Skeletal muscle cell (primary cell): ENCODE measurements around the gene ZCCHC7.
"Not testable (repeated sequence)": the region's sequence is repeated elsewhere in the genome, so short reads cannot be mapped to it uniquely, and the experiment has no call there.

Source experiments
- DNase-seq: peaks from one replicate; pipeline ENCODE4 v3.0.0-alpha.2; 2010; ENCODE audit warnings: low read depth
- H3K4me3 ChIP-seq: 2 replicates; pipeline ENCODE4 v1.5.1; 2011; ENCODE audit warnings: low read depth, mild to moderate bottlenecking, control low read depth, low read length, moderate library complexity

The ZCCHC7 gene

GRCh38 chr9:37164335-37164734, 44.0 kb downstream of the ZCCHC7 start:
- DNase-seq, H3K4me3 ChIP-seq: not testable (repeated sequence)

DNA sequence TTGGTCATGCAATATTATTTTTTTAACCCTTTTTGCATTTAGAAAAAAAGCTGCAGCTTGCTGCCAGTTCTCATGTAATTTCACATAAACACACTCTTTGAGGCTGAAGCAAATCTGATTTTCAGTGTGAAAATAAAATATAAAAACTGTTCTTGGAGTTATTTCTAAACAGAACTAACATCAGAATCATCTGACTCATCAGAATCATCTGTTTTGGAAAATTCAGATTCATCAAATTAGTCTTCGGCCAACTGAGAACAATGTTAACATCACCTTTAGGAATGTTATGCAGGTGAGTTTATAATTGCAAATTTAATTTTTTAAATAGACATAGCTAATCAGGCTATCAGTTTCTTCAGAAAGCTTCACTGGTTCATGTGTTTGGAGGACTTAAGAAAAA, 45.3 kb downstream of the ZCCHC7 start:
- DNase-seq, result no peak
- no peak overlapping the region for H3K4me3 ChIP-seq

DNA sequence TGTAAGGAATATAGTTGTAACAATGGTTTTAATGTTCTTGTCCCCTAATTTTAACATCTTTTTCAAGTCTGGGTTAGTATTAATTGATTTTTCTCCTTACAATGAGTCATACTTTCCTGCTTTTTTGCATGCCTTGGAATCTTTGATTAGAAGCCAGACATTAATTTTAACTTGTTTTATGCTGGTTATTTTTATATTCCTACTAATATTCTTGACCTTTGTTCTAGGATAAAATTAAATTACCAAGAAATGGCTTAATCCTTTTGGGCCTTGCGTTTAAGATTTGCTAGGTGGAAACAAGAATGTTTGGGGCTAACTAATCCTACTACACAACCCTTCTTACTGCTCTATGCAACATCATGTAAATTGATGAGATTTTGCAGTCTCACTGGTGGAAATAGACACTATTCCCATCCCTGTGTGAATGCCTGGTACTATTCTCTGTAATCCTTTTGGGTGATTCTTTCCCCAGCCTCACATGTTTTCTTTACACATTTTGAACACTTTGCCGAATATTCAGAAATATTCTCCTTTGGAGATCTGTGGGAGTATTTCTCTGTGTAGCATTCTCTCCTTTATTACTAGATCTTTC, 47.2 kb downstream of the ZCCHC7 start:
- DNase-seq, result no peak
- H3K4me3 ChIP-seq, result no peak overlapping the region

DNA sequence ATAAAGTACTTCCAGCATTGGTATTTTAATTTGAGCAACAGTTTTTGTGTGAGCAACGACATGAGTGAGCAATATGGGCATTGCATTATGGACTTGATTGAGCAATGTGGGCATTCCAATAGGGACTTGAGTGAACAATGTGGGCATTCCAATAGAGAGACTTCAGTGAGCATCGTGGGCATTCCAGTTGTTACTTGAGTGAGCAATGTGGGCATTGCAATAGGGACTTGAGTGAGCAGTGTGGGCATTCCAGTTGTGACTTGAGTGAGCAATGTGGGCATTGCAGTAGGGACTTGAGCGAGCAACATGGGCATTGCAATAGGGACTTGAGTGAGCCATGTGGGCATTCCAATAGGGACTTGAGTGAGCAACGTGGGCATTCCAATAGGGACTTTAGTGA, 52.2 kb downstream of the ZCCHC7 start:
- DNase-seq, result no peak
- H3K4me3 ChIP-seq, result no peak overlapping the region

DNA sequence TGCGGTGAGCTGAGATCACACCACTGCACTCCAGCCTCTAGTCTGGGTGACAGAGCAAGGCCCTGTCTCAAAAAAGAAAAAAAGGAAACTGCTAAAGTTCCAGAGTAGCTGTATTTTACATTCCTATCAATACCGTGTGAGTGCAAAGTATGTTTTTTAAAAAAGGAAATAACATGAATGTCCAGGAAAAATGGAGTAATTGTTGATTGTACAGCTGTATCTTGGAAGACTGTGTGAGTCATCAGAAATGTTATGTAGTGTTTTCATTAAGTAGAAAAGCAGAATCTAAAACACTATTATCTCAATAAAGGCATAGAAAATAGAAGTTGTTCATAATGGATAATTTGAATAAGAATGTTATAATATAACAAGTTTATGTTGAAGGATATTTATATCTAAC, 53.9 kb downstream of the ZCCHC7 start:
- no peak for DNase-seq
- H3K4me3 ChIP-seq, result no peak overlapping the region

- H3K4me3 ChIP-seq, result no peak overlapping the region
- no peak for DNase-seq
These were observed 58.4 kb downstream of the ZCCHC7 start for GRCh38 chr9:37178742-37179141.

- DNase-seq, result no peak
- no peak overlapping the region for H3K4me3 ChIP-seq
These were observed 59.2 kb downstream of the ZCCHC7 start for GRCh38 chr9:37179576-37179975.

DNA sequence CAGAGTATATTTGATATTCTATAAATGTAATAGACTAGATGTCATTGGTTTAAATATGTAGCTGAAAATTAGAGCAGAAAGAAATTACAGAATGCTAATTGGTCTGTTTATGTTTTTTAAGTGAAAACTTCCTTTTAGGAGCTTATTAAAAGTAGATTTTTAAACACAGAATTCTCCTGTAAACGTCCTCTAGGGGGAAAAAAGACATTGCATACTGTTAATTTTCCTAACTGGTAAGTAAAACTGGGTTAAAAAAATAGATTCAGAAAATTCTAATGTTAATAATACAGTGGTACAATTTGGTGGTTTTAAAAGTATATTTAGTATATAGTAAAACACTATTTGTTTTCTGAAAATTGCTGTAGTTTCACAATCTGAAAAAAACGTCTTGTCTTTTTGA, 59.8 kb downstream of the ZCCHC7 start:
- H3K4me3 ChIP-seq, result no peak overlapping the region
- DNase-seq, result no peak

DNA sequence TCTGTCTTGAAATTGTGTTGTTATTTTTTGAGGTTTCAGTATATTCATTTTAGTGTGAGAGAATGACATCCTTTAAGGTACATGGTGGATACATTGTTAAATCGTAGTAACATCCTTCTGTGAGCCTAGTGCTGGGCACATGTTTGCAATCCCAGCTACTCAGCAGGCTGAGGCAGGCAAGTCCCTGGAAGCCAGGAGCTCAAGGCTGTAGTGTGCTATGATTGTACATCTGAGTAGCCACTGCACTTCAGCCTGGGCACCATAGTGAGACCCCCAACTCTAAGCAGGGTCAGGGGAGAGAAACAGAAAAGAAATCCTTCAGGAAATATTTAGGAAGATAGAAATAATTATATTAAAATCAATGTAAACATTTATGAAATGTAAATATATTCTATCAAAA, 62.3 kb downstream of the ZCCHC7 start:
- H3K4me3 ChIP-seq, result no peak overlapping the region
- no peak for DNase-seq

- no peak for DNase-seq
- no peak overlapping the region for H3K4me3 ChIP-seq
These were observed 64.8 kb downstream of the ZCCHC7 start for GRCh38 chr9:37184905-37185867.

DNA sequence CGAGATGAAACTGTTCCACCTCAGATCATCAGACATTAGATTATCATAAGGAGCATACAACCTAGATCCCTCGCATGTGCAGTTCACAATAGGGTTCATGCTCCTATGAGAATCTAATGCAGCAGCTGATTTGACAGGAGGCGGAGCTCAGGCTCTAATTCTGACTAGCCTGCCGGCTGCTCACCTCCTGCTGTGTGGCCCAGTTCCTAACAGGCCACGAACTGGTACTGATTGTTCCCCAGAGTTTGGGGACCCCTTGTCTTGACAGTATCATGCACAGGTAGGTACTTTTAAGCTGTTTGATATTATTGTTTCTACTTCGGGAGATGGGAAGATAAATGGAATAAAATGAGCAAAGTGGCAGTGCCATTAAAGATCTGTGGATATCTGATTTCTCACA, 66.9 kb downstream of the ZCCHC7 start:
- DNase-seq, result no peak
- no peak overlapping the region for H3K4me3 ChIP-seq

GRCh38 chr9:37187713-37188439, 67.5 kb downstream of the ZCCHC7 start:
- no peak for DNase-seq
- H3K4me3 ChIP-seq, result no peak overlapping the region

- not testable (repeated sequence) for DNase-seq, H3K4me3 ChIP-seq
These were observed 70.4 kb downstream of the ZCCHC7 start for GRCh38 chr9:37190739-37191138.

- no peak for DNase-seq
- H3K4me3 ChIP-seq, result no peak overlapping the region
These were observed 71.2 kb downstream of the ZCCHC7 start for GRCh38 chr9:37191403-37192089.

DNA sequence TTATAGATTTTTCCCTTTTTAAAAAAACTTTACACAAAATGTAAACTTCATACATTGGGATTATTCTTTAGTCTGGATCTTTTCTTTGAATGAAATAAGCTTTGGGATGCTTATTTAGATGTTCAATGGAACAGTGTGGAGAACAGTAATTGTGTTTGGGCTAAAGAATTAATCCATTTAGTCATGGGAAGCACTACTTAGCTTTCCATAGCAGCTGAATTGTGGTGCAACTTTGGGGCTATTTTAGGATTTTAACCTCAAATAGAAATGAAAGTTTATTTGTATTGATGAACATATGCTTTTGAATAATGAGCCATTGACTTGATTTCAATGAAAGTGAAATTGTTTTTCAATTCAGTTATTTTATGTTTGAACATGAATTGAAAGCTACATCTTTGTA, 72.4 kb downstream of the ZCCHC7 start:
- no peak for DNase-seq

DNA sequence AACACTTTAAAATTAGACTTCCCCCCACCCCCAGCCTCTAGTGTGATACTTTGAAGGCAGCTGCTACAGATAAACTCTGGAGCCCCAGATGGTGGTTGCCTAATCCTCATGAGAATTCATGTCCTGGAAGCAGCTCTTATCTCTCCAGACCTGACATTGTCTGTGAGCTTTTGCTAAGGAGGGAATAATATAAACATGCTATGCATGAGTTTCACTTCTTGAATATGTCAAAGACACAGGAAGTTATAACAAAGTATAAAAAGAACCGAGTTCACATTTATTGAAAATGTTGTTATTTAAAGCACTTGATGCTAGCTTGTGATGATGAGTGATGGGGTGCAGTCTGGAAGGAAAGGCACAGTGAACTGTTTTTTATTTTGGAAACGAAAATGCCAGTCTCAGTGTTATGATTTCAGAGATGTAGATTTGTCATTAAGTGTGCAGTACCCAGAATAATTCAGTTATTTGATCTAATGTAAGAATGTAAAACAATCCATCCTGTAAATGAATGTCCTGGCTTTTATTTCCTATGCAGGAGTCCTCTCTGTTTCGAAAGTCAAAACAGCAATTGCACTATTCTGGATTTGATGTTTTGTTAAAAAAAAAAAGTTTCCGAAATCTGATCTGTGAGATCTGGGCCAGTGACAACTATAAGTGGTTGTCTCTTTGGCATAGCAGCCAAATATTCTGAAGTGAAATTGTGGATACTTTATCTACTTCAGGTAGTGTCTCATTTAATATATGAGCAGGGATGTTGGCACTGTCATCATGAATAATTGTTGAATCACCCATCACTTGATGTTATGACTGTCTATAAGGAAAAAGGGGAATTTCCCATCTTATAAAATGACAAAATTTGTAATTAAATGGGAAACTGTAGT, 77.0 kb downstream of the ZCCHC7 start:
- no peak overlapping the region for H3K4me3 ChIP-seq
- DNase-seq, result no peak

More for the DNA sequence above, 72.4 kb downstream of the ZCCHC7 start:
- H3K4me3 ChIP-seq, result no peak overlapping the region

DNA sequence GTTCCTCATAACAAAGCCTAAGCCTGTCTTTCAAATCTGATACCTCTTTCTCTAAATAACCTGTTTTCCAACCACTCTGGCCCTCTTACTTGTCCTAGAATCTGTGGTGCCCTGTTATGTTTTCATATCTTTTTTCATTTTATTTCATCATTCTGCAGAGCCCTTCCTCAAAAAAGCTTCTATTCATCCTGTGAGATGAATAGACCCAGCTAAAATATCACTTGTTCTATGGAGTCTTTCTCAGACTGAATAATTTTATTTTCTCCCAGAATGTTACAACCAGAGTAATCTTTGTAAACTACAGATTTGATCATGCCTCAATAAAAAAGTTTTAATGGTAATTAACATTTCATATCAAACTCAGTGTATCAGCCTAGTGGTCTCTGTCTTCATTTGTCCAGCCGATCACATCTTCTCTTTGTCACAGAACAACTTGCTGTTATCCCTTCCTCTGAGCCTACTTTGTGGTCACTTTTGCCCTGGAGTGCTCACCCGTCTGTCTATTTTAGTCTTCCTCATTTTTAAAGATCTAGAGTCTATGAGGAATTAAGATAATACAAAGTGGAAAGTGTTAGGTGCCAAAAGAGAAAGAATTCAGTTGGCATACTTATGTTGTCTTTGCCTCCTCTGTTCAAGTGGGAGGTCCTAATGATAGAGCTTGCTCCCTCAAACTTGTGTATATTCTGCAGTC, 77.8 kb downstream of the ZCCHC7 start:
- no peak for DNase-seq
- H3K4me3 ChIP-seq, result no peak overlapping the region

DNA sequence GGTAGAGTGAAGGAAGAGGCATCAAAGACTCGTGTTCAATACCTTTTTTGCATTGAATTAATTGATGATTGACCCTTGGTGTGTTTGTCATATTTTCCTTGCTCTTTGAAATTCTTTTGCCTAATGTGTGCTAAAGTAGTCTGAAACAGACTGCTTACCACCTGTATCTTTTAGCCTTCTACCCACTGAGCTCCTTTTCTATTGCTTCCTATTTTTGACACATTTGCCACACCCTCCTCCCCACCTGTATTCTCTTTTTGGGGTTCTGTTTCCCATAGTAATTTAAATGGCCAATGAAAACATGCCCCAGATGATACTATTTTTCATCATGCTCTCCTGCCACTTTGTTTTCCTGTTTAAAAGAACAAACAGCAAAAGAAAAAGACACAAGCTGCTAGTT, 78.5 kb downstream of the ZCCHC7 start:
- no peak for DNase-seq
- H3K4me3 ChIP-seq, result no peak overlapping the region
